NT2/D1 (cell line): ENCODE data around the gene KRT17.

ENCODE experiments used
- SUZ12 ChIP-seq: IDR thresholded peaks from 2 replicates; pipeline ENCODE4 v1.6.1; 2011; ENCODE audit not compliant: insufficient read length, insufficient read depth; ENCODE audit errors: extremely low read depth
- ZNF274 ChIP-seq: IDR thresholded peaks from 2 replicates; pipeline ENCODE4 v1.6.1; 2011; ENCODE audit warnings: mild to moderate bottlenecking, low read depth, low read length

GRCh38 chr17:41599680-41600079 lies 24.7 kb downstream of the KRT17 start:
- no peak for TF ChIP-seq ZNF274
- TF ChIP-seq SUZ12, result no peak
